ENCODE data around the gene PDE1A. TPM values are rescaled to one million over a fixed set of nuclear protein-coding genes. Genes with fewer than 3 reads are reported as not detected.

The PDE1A gene
- total and polyA plus RNA-seq, 10 of the 15 experiments (the other 5 are each of a cell fraction or from before 2014, with no cell fraction given) = 1.1 TPM; not detected in 9

- intact Hi-C loops (cut with micrococcal nuclease; ENCODE audit: unreplicated experiment) = no loop called here
- Histone ChIP-seq H2AFZ (ENCODE audit: control insufficient read depth, low read depth, low read length) (no peak overlapping the region), H3K9ac (ENCODE audit: control insufficient read depth, insufficient read depth, low read length) (no peak overlapping the region), H3K4me1 (ENCODE audit: control insufficient read depth, insufficient read depth, low read length) (no peaks in the 10 kb centered on the region), H3K4me2 (ENCODE audit: control insufficient read depth, insufficient read depth) (no peak overlapping the region), H3K79me2 (ENCODE audit: control insufficient read depth, insufficient read depth, low read length) (no peaks in the 10 kb centered on the region), H3K27ac (ENCODE audit: control insufficient read depth, insufficient read depth) (no peak overlapping the region), H3K4me3 (no peak overlapping the region), H4K20me1 (ENCODE audit: control insufficient read depth, insufficient read depth) (no peaks in the 10 kb centered on the region), H3K36me3 (ENCODE audit: control insufficient read depth in 2 of 2, insufficient read depth in 2 of 2, low read length in 1 of 2) (no peaks in the 10 kb centered on the region), H3K9me3 (replicated peaks; ENCODE audit: control insufficient read depth, insufficient read depth, low read length) (no peaks in the 10 kb centered on the region), H3K27me3 (replicated peaks in 1 of 2; ENCODE audit: control insufficient read depth in 2 of 2, insufficient read depth in 2 of 2, low read length in 1 of 2) (no peaks in the 10 kb centered on the region)
- CTCF ChIA-PET = no interaction called here
- no TSS peak for BruUV-seq (replicated peaks)
- SMC1A ChIA-PET (ENCODE audit: uncharacterized antibody, unreplicated experiment) = no interaction called here
- DNase-seq (ENCODE audit: low read depth, low spot score) = no peak
- no peak for ATAC-seq
- TF ChIP-seq EZH2 (IDR thresholded peaks at IDR 0.05; ENCODE audit: borderline replicate concordance, control insufficient read depth, low read depth, low read length) (no peak), CREB1 (IDR thresholded peaks at IDR 0.05; ENCODE audit: low read depth) (no peak), CUX1 (IDR thresholded peaks at IDR 0.05; ENCODE audit: insufficient replicate concordance, low read depth, low read length) (no peak), EED (IDR thresholded peaks at IDR 0.05; ENCODE audit: low read depth) (no peak), HCFC1 (IDR thresholded peaks at IDR 0.05; ENCODE audit: low read length) (no peak)
- 47% methylated on average over 3 of the region's 3 CpGs for WGBS (ENCODE audit: insufficient coverage, insufficient replicate concordance, low lambda C conversion rate, missing lambda C conversion rate)
- POLR2A ChIA-PET = no interaction called here
- FAIRE-seq = no peak
- RAD21 ChIA-PET (ENCODE audit: unreplicated experiment) = interaction anchor here (1.6 kb wide), 1 partner anchor 349 kb away, joined by 4 read pairs; no protein-coding TSS in a partner anchor
- in situ Hi-C loops (cut with MboI) = no loop called here
Observed at GRCh38 chr2:182299632-182300031, 127.2 kb downstream of the PDE1A start.

Measured in GM12878 (cell line).